HEK293T (cell line): ENCODE measurements around the gene MTAP.

Source experiments
- CTCF ChIA-PET: fragments of 350-600 bp; formaldehyde crosslinking; extraction: SDS; loops from one replicate; lab custom pipeline; 2021; ENCODE audit warnings: antibody characterized with exemption, inconsistent platforms; lab: Yijun Ruan, JAX
- POLR2A ChIA-PET: fragments of 350-600 bp; formaldehyde crosslinking; extraction: SDS; loops from one replicate; lab custom pipeline; 2020; ENCODE audit warnings: antibody characterized with exemption, inconsistent platforms; lab: Yijun Ruan, JAX
- DNase-seq: peaks from one replicate; pipeline ENCODE4 v3.0.0; 2012; ENCODE audit warnings: mixed read lengths; ENCODE audit errors: extremely low spot score
- ARNT ChIP-seq: fragments of 450-650 bp; IDR thresholded peaks from 2 replicates; pipeline ENCODE4 v1.6.1; 2017; ENCODE audit warnings: mild to moderate bottlenecking
- BHLHE40 ChIP-seq: fragments of 450-650 bp; IDR thresholded peaks from 2 replicates; pipeline ENCODE4 v1.6.1; 2016; ENCODE audit warnings: mild to moderate bottlenecking, moderate library complexity, borderline replicate concordance
- CTBP1 ChIP-seq: fragments of 450-650 bp; IDR thresholded peaks from 2 replicates; pipeline ENCODE4 v1.6.1; 2016; ENCODE audit warnings: borderline replicate concordance
- ELF4 ChIP-seq: fragments of 450-650 bp; IDR thresholded peaks from 2 replicates; pipeline ENCODE4 v1.6.1; 2017; ENCODE audit warnings: antibody characterized with exemption
- FOXA1 ChIP-seq: fragments of 450-650 bp; IDR thresholded peaks from 2 replicates; pipeline ENCODE4 v1.6.1; 2016; ENCODE audit warnings: mild to moderate bottlenecking
- FOXK2 ChIP-seq: fragments of 450-650 bp; IDR thresholded peaks from 2 replicates; pipeline ENCODE4 v1.6.1; 2016; ENCODE audit warnings: mild to moderate bottlenecking
- FOXM1 ChIP-seq: fragments of 450-650 bp; IDR thresholded peaks from 2 replicates; pipeline ENCODE4 v1.6.1; 2017; ENCODE audit warnings: mild to moderate bottlenecking, borderline replicate concordance
- HDGF ChIP-seq: fragments of 450-650 bp; IDR thresholded peaks from 2 replicates; pipeline ENCODE4 v1.6.1; 2017; ENCODE audit warnings: antibody characterized with exemption, borderline replicate concordance
- L3MBTL2 ChIP-seq: fragments of 450-650 bp; conservative IDR thresholded peaks from 2 replicates; pipeline ENCODE4 v1.6.1; 2016; ENCODE audit warnings: mild to moderate bottlenecking
- LEF1 ChIP-seq: fragments of 450-650 bp; IDR thresholded peaks from 2 replicates; pipeline ENCODE4 v1.6.1; 2017; ENCODE audit warnings: mild to moderate bottlenecking, borderline replicate concordance
- NFRKB ChIP-seq: fragments of 450-650 bp; IDR thresholded peaks from 2 replicates; pipeline ENCODE4 v1.6.1; 2016; ENCODE audit warnings: mild to moderate bottlenecking, moderate library complexity
- SP1 ChIP-seq: fragments of 450-650 bp; IDR thresholded peaks from 2 replicates; pipeline ENCODE4 v1.6.1; 2017
- SUZ12 ChIP-seq: fragments of 450-650 bp; IDR thresholded peaks from 2 replicates; pipeline ENCODE4 v1.6.1; 2016; ENCODE audit warnings: mild to moderate bottlenecking
- TARDBP ChIP-seq: fragments of 450-650 bp; IDR thresholded peaks from 2 replicates; pipeline ENCODE4 v1.6.1; 2016
- ZNF384 ChIP-seq: fragments of 450-650 bp; IDR thresholded peaks from 2 replicates; pipeline ENCODE4 v1.6.1; 2016
- TF ChIP-seq, protein P1 (sequence below): fragments of 450-650 bp; IDR thresholded peaks from 2 replicates; pipeline ENCODE4 v1.6.1; 2016

Gene MTAP

DNA sequence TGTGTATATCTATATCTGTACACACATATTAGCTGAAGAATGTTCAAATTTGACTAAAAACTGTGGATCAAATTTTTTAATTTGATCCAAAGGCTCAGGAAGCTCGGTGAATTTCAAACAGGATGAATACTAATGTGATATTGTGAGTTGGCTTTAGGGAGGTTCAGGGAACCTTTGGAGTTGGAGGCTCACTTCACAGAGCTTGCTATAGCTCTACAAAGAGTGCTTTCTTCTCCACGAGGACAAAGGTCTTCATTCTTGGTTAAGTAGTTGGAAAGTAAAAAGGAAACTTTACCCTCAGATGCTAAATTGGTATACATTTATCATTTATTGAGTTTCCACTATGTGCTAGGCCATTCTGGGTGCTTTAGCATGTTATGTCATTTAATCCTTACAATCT, 36.3 kb upstream of the MTAP start:
- POLR2A ChIA-PET = no interaction called here
- no peak for DNase-seq
- CTCF ChIA-PET = no interaction called here
- no peak for TF ChIP-seq FOXA1
- TF ChIP-seq ARNT = no peak
- no peak for TF ChIP-seq L3MBTL2
- TF ChIP-seq HDGF = no peak
- TF ChIP-seq ELF4 = no peak
- no peak for TF ChIP-seq FOXM1
- no peak for TF ChIP-seq NFRKB
- TF ChIP-seq SP1 = no peak
- TF ChIP-seq ZNF384 = no peak

- TF ChIP-seq, protein P1, sequence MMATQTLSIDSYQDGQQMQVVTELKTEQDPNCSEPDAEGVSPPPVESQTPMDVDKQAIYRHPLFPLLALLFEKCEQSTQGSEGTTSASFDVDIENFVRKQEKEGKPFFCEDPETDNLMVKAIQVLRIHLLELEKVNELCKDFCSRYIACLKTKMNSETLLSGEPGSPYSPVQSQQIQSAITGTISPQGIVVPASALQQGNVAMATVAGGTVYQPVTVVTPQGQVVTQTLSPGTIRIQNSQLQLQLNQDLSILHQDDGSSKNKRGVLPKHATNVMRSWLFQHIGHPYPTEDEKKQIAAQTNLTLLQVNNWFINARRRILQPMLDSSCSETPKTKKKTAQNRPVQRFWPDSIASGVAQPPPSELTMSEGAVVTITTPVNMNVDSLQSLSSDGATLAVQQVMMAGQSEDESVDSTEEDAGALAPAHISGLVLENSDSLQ = no peak
- TF ChIP-seq FOXM1 = no peak
- ChIA-PET CTCF (no interaction called here), POLR2A (no interaction called here)
- no peak for DNase-seq
Observed at GRCh38 chr9:21770871-21771560, 31.4 kb upstream of the MTAP start.

- TF ChIP-seq FOXA1 = no peak
- TF ChIP-seq L3MBTL2 = no peak
- no peak for TF ChIP-seq LEF1
- no peak for TF ChIP-seq CTBP1
- no peak for TF ChIP-seq HDGF
- ChIA-PET POLR2A (no interaction called here), CTCF (no interaction called here)
- no peak for DNase-seq
Observed at GRCh38 chr9:21777701-21778100, 24.7 kb upstream of the MTAP start.

- no peak for DNase-seq
- POLR2A ChIA-PET = no interaction called here
- TF ChIP-seq FOXM1 = no peak
- no peak for TF ChIP-seq FOXK2
- no peak for TF ChIP-seq FOXA1
- no peak for TF ChIP-seq TARDBP
- CTCF ChIA-PET = no interaction called here
Observed at GRCh38 chr9:21778304-21778703, 24.1 kb upstream of the MTAP start.

- no peak for DNase-seq
- ChIA-PET CTCF (no interaction called here), POLR2A (no interaction called here)
- TF ChIP-seq ELF4 (no peak), CTBP1 (no peak), L3MBTL2 (no peak), SUZ12 (no peak), FOXM1 (no peak), FOXA1 (no peak), ARNT (no peak), LEF1 (no peak), TARDBP (no peak), FOXK2 (no peak), ZNF384 (no peak), NFRKB (no peak), HDGF (no peak), SP1 (no peak)
- TF ChIP-seq, protein P1 = no peak
Observed at GRCh38 chr9:21779397-21779796, 23.0 kb upstream of the MTAP start.

DNA sequence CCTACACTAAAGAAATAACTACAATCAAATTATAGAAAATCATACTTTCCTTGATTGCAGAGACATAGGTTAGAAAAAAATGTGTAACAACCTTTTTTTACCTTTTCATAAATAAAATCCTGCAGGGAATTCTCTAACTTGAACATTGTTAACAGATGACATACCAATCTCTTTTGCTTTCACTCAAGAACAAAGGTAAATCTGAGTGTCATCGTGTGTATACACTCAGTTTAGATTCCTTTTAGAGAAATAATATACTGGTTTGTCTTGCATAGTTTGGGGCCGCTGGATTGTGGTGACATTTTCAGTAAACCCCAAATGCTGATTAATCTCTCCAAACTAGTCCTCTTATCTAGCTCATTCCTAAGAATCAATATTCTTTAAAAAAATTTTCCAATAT, 20.8 kb upstream of the MTAP start:
- ChIA-PET POLR2A (no interaction called here), CTCF (no interaction called here)
- DNase-seq = no peak
- TF ChIP-seq L3MBTL2 = no peak
- TF ChIP-seq HDGF = no peak
- no peak for TF ChIP-seq FOXM1
- TF ChIP-seq ELF4 = no peak
- no peak for TF ChIP-seq FOXA1
- no peak for TF ChIP-seq SUZ12
- TF ChIP-seq FOXK2 = no peak
- no peak for TF ChIP-seq LEF1
- no peak for TF ChIP-seq ZNF384
- TF ChIP-seq CTBP1 = no peak
- TF ChIP-seq TARDBP = no peak
- no peak for TF ChIP-seq NFRKB
- no peak for TF ChIP-seq BHLHE40
- TF ChIP-seq ARNT = no peak
- TF ChIP-seq SP1 = no peak
- TF ChIP-seq, protein P1 = no peak

GRCh38 chr9:21782205-21782604, 20.2 kb upstream of the MTAP start:
- DNase-seq = no peak
- TF ChIP-seq BHLHE40 = no peak
- TF ChIP-seq LEF1 = no peak
- no peak for TF ChIP-seq ARNT
- POLR2A ChIA-PET = no interaction called here
- CTCF ChIA-PET = no interaction called here
